ENCODE data around the gene PCNX2.

PCNX2 gene

GRCh38 chr1:233253832-233254331, 41.6 kb downstream of the PCNX2 start (continued):
- no peak for TF ChIP-seq ZFP30 (CRISPR knock-in tag; IDR thresholded peaks at IDR 0.05)
- TF ChIP-seq CSRNP3 (CRISPR knock-in tag; IDR thresholded peaks at IDR 0.05): no peak
- no peak for TF ChIP-seq ZFP3 (CRISPR knock-in tag; IDR thresholded peaks at IDR 0.05)
- no peak for TF ChIP-seq ESRRG (CRISPR knock-in tag; IDR thresholded peaks at IDR 0.05)

GRCh38 chr1:233253231-233253831, 42.2 kb downstream of the PCNX2 start:
- ATAC-seq: no peak
- TF ChIP-seq TSHZ2 (CRISPR knock-in tag; IDR thresholded peaks at IDR 0.05): no peak
- no peak for TF ChIP-seq ZFP30 (CRISPR knock-in tag; IDR thresholded peaks at IDR 0.05)
- TF ChIP-seq ZNF70 (CRISPR knock-in tag; IDR thresholded peaks at IDR 0.05): no peak
- TF ChIP-seq PPARA (CRISPR knock-in tag; IDR thresholded peaks at IDR 0.05; ENCODE audit: borderline replicate concordance): no peak
- no peak for TF ChIP-seq SNAI2 (CRISPR knock-in tag; IDR thresholded peaks at IDR 0.05)
- TF ChIP-seq PATZ1 (CRISPR knock-in tag; IDR thresholded peaks at IDR 0.05; ENCODE audit: borderline replicate concordance): no peak
- TF ChIP-seq ZNF565 (CRISPR knock-in tag; conservative IDR thresholded peaks at IDR 0.05; ENCODE audit: low read depth): no peak
- TF ChIP-seq ARNTL (CRISPR knock-in tag; IDR thresholded peaks at IDR 0.05; ENCODE audit: borderline replicate concordance, low read depth): no peak
- no peak for TF ChIP-seq ESRRG (CRISPR knock-in tag; IDR thresholded peaks at IDR 0.05)
- TF ChIP-seq CSDC2 (CRISPR knock-in tag; IDR thresholded peaks at IDR 0.05): no peak

- no peak for ATAC-seq
- TF ChIP-seq TOX (CRISPR knock-in tag; IDR thresholded peaks at IDR 0.05; ENCODE audit: borderline replicate concordance): no peak
- TF ChIP-seq ZNF8 (CRISPR knock-in tag; IDR thresholded peaks at IDR 0.05): no peak
- no peak for TF ChIP-seq BACH2 (CRISPR knock-in tag; IDR thresholded peaks at IDR 0.05; ENCODE audit: borderline replicate concordance)
- no peak for TF ChIP-seq ARNTL (CRISPR knock-in tag; IDR thresholded peaks at IDR 0.05; ENCODE audit: borderline replicate concordance, low read depth)
- TF ChIP-seq TCF4 (CRISPR knock-in tag; IDR thresholded peaks at IDR 0.05; ENCODE audit: borderline replicate concordance): no peak
- no peak for TF ChIP-seq ZNF565 (CRISPR knock-in tag; conservative IDR thresholded peaks at IDR 0.05; ENCODE audit: low read depth)
- no peak for TF ChIP-seq CSDC2 (CRISPR knock-in tag; IDR thresholded peaks at IDR 0.05)
- TF ChIP-seq ZNF70 (CRISPR knock-in tag; IDR thresholded peaks at IDR 0.05): no peak
- no peak for TF ChIP-seq POU6F1 (CRISPR knock-in tag; IDR thresholded peaks at IDR 0.05; ENCODE audit: borderline replicate concordance, low read depth)
- no peak for TF ChIP-seq ZC3H10 (CRISPR knock-in tag; IDR thresholded peaks at IDR 0.05)
Measured at GRCh38 chr1:233252441-233252840, 43.1 kb downstream of the PCNX2 start.

GRCh38 chr1:233251201-233251720, 44.3 kb downstream of the PCNX2 start:
- no peak for ATAC-seq
- TF ChIP-seq RARB (CRISPR knock-in tag; IDR thresholded peaks at IDR 0.05) (no peak), PPARA (CRISPR knock-in tag; IDR thresholded peaks at IDR 0.05; ENCODE audit: borderline replicate concordance) (no peak), TCF4 (CRISPR knock-in tag; IDR thresholded peaks at IDR 0.05; ENCODE audit: borderline replicate concordance) (no peak), ZNF565 (CRISPR knock-in tag; conservative IDR thresholded peaks at IDR 0.05; ENCODE audit: low read depth) (no peak), OSR1 (CRISPR knock-in tag; IDR thresholded peaks at IDR 0.05) (no peak), ARNTL (CRISPR knock-in tag; IDR thresholded peaks at IDR 0.05; ENCODE audit: borderline replicate concordance, low read depth) (no peak), BACH2 (CRISPR knock-in tag; IDR thresholded peaks at IDR 0.05; ENCODE audit: borderline replicate concordance) (no peak), CSDC2 (CRISPR knock-in tag; IDR thresholded peaks at IDR 0.05) (no peak), SNAI2 (CRISPR knock-in tag; IDR thresholded peaks at IDR 0.05) (no peak), ESRRG (CRISPR knock-in tag; IDR thresholded peaks at IDR 0.05) (no peak), TSHZ2 (CRISPR knock-in tag; IDR thresholded peaks at IDR 0.05) (no peak), ZC3H10 (CRISPR knock-in tag; IDR thresholded peaks at IDR 0.05) (no peak), ZNF70 (CRISPR knock-in tag; IDR thresholded peaks at IDR 0.05) (no peak), CSRNP3 (CRISPR knock-in tag; IDR thresholded peaks at IDR 0.05) (no peak), ZNF8 (CRISPR knock-in tag; IDR thresholded peaks at IDR 0.05) (no peak)
